Loucy (cell line): ENCODE measurements around the gene DYNC2H1.

Experiments used
- CTCF ChIP-seq: fragments of 200-600 bp; sonication (generic); conservative IDR thresholded peaks from 2 replicates; pipeline ENCODE4 v1.5.1; 2014; ENCODE audit warnings: mild to moderate bottlenecking, antibody characterized with exemption, low read length
- EZH2phosphoT487 ChIP-seq: fragments of 200-600 bp; IDR thresholded peaks from 2 replicates; pipeline ENCODE4 v1.6.1; 2018; ENCODE audit warnings: antibody characterized with exemption, mild to moderate bottlenecking, moderate library complexity, borderline replicate concordance

- no peak for TF ChIP-seq CTCF
- no peak for TF ChIP-seq EZH2phosphoT487
Observed at GRCh38 chr11:103266167-103266831, 157.1 kb downstream of the DYNC2H1 start.
